RWPE2 (cell line): Measurements from ENCODE around the gene ANAPC10.

Experiments used
- ATAC-seq: fragments of 200-7000 bp; cut with Tn5 transposase; 3 replicates; pipeline ENCODE4 v1.9.1; 2021; ENCODE audit warnings: low read depth
- DNase-seq: peaks from one replicate; pipeline ENCODE4 v3.0.0-alpha.2; 2020; ENCODE audit warnings: low spot score
- H3K27ac ChIP-seq: fragments of 450-650 bp; 2 replicates; pipeline ENCODE4 v1.5.1; 2017; ENCODE audit warnings: mild to moderate bottlenecking; ENCODE audit not compliant: poor library complexity, severe bottlenecking
- H3K27me3 ChIP-seq: fragments of 250-450 bp; sonication (Bioruptor Pico); 2 replicates; pipeline ENCODE4 v1.5.1; 2021; ENCODE audit warnings: mild to moderate bottlenecking, moderate library complexity; ENCODE audit not compliant: insufficient read depth, poor library complexity, severe bottlenecking
- H3K36me3 ChIP-seq: fragments of 250-450 bp; sonication (Bioruptor Pico); 2 replicates; pipeline ENCODE4 v1.5.1; 2020; ENCODE audit warnings: low read depth, mild to moderate bottlenecking, moderate library complexity
- H3K4me1 ChIP-seq: fragments of 250-450 bp; sonication (Bioruptor Pico); 2 replicates; pipeline ENCODE4 v1.5.1; 2021; ENCODE audit warnings: mild to moderate bottlenecking, moderate library complexity; ENCODE audit not compliant: insufficient read depth, poor library complexity, severe bottlenecking
- H3K4me3 ChIP-seq: fragments of 250-450 bp; sonication (Bioruptor Pico); 2 replicates; pipeline ENCODE4 v1.5.1; 2021; ENCODE audit warnings: mild to moderate bottlenecking, moderate library complexity; ENCODE audit not compliant: severe bottlenecking
- H3K9me3 ChIP-seq: fragments of 250-450 bp; sonication (Bioruptor Pico); 2 replicates; pipeline ENCODE4 v1.5.1; 2021; ENCODE audit warnings: mild to moderate bottlenecking, moderate library complexity; ENCODE audit not compliant: severe bottlenecking
- TF ChIP-seq, protein P1 (sequence below): fragments of 450-650 bp; IDR thresholded peaks from one replicate; pipeline ENCODE4 v1.5.1; 2017; ENCODE audit warnings: mild to moderate bottlenecking, moderate library complexity; ENCODE audit not compliant: poor library complexity, severe bottlenecking

The ANAPC10 gene

DNA sequence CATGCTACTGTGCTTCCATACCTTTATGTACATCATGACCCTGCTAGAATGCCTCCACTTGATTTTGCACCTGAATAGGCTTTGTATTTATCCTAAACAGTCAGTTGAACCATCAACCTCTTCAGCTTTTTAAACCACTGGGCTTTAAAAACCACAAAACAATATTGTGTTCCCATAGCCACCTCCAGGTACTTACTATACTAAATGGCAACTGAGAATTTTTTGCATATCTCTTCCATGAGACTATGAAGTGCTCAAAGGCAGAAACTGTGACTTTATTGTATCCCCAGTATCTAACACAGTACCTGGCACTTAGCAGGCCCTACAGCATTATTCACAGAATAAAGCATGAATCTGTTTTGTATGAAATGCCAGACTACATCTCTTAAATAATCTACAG lies 39.7 kb downstream of the ANAPC10 start:
- Histone ChIP-seq H3K4me3 (no peak overlapping the region), H3K27me3 (no peaks in the 10 kb centered on the region), H3K4me1 (peaks cover 3% of the 10 kb centered on the region), H3K9me3 (no peaks in the 10 kb centered on the region), H3K36me3 (peaks cover under 1% of the 10 kb centered on the region; the same call in 1 of the 2 replicates), H3K27ac (no peak overlapping the region)
- no peak for ATAC-seq
- DNase-seq, result no peak
- TF ChIP-seq, protein P1, sequence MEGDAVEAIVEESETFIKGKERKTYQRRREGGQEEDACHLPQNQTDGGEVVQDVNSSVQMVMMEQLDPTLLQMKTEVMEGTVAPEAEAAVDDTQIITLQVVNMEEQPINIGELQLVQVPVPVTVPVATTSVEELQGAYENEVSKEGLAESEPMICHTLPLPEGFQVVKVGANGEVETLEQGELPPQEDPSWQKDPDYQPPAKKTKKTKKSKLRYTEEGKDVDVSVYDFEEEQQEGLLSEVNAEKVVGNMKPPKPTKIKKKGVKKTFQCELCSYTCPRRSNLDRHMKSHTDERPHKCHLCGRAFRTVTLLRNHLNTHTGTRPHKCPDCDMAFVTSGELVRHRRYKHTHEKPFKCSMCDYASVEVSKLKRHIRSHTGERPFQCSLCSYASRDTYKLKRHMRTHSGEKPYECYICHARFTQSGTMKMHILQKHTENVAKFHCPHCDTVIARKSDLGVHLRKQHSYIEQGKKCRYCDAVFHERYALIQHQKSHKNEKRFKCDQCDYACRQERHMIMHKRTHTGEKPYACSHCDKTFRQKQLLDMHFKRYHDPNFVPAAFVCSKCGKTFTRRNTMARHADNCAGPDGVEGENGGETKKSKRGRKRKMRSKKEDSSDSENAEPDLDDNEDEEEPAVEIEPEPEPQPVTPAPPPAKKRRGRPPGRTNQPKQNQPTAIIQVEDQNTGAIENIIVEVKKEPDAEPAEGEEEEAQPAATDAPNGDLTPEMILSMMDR, result no peak

DNA sequence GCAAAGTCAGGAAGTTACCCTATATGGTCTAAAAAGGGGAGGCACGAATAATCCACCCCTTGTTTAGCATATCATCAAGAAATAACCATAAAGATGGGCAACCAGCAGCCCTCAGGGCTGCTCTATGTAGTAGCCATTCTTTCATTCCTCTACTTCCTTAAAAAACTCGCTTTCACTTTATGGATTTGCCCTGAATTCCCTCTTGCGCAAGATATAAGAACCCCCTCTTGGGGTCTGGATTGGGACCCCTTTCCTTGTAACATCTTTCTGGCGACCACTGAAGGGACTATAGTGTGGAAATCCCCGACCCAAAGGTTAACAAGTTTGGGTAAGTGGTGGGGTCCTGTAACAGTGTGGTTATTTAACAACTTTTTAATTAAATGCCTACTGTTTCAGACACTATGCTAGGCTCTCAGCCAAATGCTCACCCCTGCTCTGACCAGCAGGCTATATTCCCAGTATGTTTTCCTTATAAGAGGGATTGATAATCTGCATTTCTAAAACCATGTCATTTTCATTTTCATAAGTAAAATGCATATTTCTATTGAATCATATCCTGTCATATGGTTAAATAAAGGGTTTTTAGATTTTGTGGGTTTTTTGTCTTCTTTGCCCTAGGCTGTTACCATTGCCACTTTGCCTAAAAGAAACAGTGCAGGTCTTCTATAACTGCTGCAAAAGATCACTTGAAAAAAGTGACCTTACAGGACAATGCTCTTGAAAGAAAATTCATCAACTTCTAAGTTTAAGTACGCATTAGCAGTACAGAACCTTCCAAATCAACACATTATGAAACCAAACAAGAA lies 41.5 kb downstream of the ANAPC10 start:
- Histone ChIP-seq H3K4me3 (no peak overlapping the region), H3K27ac (no peak overlapping the region), H3K27me3 (no peaks in the 10 kb centered on the region), H3K36me3 (peaks cover 4% of the 10 kb centered on the region; the same call in 1 of the 2 replicates), H3K9me3 (no peaks in the 10 kb centered on the region), H3K4me1 (peaks cover 3% of the 10 kb centered on the region)
- ATAC-seq (no peak), DNase-seq (no peak)
- TF ChIP-seq, protein P1, result no peak

DNA sequence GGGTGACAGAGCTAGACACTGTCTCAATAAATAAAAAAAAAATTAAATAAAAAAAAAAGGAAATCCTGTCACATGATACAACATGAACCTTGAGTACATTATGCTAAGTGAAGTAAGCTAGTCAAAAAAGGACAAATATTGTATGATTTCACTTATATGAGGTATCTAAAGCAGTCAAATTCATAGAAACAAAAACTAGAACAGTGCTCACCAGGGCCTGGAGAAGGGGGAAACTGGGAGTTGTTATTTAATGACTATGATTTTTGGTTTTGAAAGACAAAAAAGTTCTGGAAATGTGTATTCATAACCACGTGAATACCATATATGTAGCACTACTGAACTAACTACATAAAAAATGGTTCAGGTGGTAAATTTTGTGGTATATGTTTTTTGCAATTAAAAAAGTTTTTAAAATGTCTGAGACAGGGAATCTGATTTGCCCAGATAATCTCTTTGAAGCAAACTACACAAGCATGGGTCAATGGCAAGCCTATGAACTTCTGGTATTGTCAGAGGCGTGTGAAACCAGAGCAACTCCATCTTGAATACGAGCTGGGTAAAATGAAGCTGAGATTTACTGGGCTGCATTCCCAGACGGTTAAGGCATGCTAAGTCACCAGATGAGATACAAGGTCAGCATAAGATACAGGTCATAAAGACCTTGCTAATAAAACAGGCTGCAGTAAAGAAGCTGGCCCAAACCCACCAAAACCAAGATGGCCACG lies 42.3 kb downstream of the ANAPC10 start:
- H3K4me1 ChIP-seq, result peaks cover 3% of the 10 kb centered on the region
- H3K9me3 ChIP-seq, result no peaks in the 10 kb centered on the region
- TF ChIP-seq, protein P1, result no peak
- H3K4me3 ChIP-seq, result no peak overlapping the region
- ATAC-seq (no peak), DNase-seq (no peak)
- no peaks in the 10 kb centered on the region for H3K27me3 ChIP-seq
- H3K27ac ChIP-seq, result no peak overlapping the region
- peaks cover 11% of the 10 kb centered on the region; the same call in 1 of the 2 replicates for H3K36me3 ChIP-seq

DNA sequence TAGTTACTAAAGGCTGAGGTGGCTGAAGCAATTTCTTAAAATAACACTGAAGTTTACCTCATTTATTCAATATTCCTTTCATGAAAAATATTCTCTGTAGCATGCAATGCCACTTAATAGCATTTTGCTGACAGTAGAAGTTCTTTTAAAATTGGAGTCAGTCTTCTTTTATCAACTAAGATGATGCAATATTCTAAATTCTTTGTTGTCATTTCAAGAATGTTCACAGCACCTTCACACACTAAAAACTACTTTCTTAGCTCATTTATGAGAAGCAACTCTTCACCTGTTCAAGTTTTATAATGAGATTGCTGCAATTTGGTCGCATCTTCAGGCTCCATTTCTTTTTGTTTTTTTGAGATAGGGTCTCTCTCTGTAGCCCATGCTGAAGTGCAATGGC lies 48.8 kb downstream of the ANAPC10 start:
- H3K4me3 ChIP-seq, result no peak overlapping the region
- TF ChIP-seq, protein P1, result no peak
- ATAC-seq, result no peak

DNA sequence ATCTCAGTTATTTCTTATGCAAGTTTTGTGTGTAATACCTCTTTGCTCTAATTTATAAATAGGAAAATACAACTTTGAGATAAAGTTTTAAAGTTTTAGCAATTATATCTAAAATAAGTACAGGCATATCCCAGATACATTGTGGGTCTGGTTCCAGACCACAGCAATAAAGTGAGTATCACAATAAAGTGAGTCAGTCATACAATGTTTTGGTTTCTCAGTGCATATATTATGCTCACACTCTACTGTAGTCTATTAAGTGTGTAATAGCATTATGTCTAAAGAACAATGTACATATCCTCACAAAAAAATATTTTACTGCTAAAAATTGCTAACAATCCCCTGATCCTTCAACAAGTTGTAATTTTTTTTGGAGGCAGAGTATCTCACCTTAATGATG lies 49.2 kb downstream of the ANAPC10 start:
- TF ChIP-seq, protein P1, result no peak
- ATAC-seq, result no peak
- DNase-seq, result no peak
- Histone ChIP-seq H3K4me1 (peaks cover 6% of the 10 kb centered on the region), H3K9me3 (no peaks in the 10 kb centered on the region), H3K4me3 (no peak overlapping the region), H3K27ac (no peak overlapping the region), H3K36me3 (peaks cover 19% of the 10 kb centered on the region; the same call in 1 of the 2 replicates), H3K27me3 (no peaks in the 10 kb centered on the region)

More for the DNA sequence above, 48.8 kb downstream of the ANAPC10 start:
- H3K36me3 ChIP-seq, result peaks cover 19% of the 10 kb centered on the region; the same call in 1 of the 2 replicates
- no peak overlapping the region for H3K27ac ChIP-seq
- H3K27me3 ChIP-seq, result no peaks in the 10 kb centered on the region
- peaks cover 6% of the 10 kb centered on the region for H3K4me1 ChIP-seq
- no peaks in the 10 kb centered on the region for H3K9me3 ChIP-seq
- DNase-seq, result no peak
